Measurements from ENCODE around the gene MCOLN3.
A peak's percentile ranks its signal among the peaks of the same experiment; 100 is the strongest.
"Not testable (repeated sequence)": the region's sequence is repeated elsewhere in the genome, so short reads cannot be mapped to it uniquely, and the experiment has no call there.

The MCOLN3 gene

DNA sequence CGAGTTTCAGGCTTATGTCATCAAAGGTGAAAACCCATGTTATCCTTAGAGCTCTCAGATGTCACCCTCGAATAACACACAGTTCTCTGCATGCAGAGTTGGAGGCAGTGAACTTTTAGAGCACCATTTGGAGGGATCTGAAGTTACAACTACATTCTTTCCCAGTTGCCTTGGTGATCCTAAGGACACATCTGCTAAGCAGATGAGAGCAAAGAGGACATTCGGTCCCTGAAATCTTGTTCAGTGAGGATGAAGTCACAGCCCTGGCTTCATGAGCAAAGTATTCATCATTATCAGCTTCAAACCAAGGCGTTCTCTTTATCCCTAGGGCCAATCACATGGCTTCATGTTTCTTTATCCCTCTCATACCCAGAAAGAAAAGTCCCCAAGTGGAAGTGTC lies 28.3 kb downstream of the MCOLN3 start:
- H3K36me3 ChIP-seq (ENCODE audit: control insufficient read depth, insufficient read depth, low read length), result no peaks in the 10 kb centered on the region
- no peak overlapping the region for H3K9ac ChIP-seq (ENCODE audit: low read depth, low read length)
- H3K27me3 ChIP-seq (ENCODE audit: control insufficient read depth, insufficient read depth, low read length), result no peaks in the 10 kb centered on the region
- H3K9me3 ChIP-seq (ENCODE audit: control insufficient read depth, insufficient read depth, low read length), result no peaks in the 10 kb centered on the region
- H3K4me1 ChIP-seq (ENCODE audit: control insufficient read depth, insufficient read depth, low read length), result no peaks in the 10 kb centered on the region
- no peak overlapping the region for H3K27ac ChIP-seq (ENCODE audit: low read depth, low read length)
- no peak overlapping the region for H3K4me3 ChIP-seq (ENCODE audit: low read depth, low read length)

DNA sequence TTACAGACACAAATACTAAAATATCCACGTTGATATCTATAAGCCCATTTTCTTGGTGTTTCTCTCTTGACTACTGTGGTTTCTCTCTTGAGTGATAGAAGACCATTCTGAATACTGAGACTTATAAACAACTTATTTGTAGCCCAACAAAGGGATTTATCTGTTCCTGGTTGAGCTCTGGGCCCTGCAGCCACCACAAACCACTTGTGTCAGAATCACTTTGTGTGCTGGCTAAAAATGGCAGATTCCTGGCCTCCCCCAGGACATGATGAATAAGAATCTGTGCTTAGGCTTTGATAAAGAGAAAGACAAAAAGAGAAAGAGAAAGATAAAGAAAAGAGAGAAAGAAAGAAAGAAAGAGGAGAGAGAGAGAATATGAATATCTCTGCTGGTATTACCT lies 32.5 kb downstream of the MCOLN3 start:
- H3K27ac ChIP-seq (ENCODE audit: low read depth, low read length), result no peak overlapping the region
- H3K9ac ChIP-seq (ENCODE audit: low read depth, low read length), result no peak overlapping the region
- no peak overlapping the region for H3K4me3 ChIP-seq (ENCODE audit: low read depth, low read length)
- no peaks in the 10 kb centered on the region for H3K9me3 ChIP-seq (ENCODE audit: control insufficient read depth, insufficient read depth, low read length)
- no peaks in the 10 kb centered on the region for H3K36me3 ChIP-seq (ENCODE audit: control insufficient read depth, insufficient read depth, low read length)
- no peaks in the 10 kb centered on the region for H3K27me3 ChIP-seq (ENCODE audit: control insufficient read depth, insufficient read depth, low read length)
- no peaks in the 10 kb centered on the region for H3K4me1 ChIP-seq (ENCODE audit: control insufficient read depth, insufficient read depth, low read length)

DNA sequence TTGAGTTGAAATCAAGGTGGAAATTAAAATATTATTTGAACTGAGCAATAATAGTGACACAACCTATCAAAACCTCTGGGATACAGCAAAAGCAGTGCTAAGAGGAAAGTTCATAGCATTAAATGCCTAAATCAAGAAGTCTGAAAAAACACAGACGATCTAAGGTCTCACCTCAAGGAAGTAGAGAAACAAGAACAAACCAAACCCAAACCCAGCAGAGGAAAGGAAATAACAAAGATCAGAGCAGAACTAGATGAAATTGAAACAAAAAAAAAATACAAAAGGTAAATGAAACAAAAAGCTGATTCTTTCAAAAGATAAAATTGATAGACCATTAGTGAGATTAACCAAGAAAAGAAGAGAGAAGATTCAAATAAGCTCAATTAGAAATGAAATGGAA lies 42.7 kb downstream of the MCOLN3 start:
- not testable (repeated sequence) for H3K36me3 ChIP-seq (ENCODE audit: control insufficient read depth, insufficient read depth, low read length); H3K9ac ChIP-seq (ENCODE audit: low read depth, low read length); H3K9me3 ChIP-seq (ENCODE audit: control insufficient read depth, insufficient read depth, low read length); H3K27ac ChIP-seq (ENCODE audit: low read depth, low read length); H3K4me1 ChIP-seq (ENCODE audit: control insufficient read depth, insufficient read depth, low read length); H3K4me3 ChIP-seq (ENCODE audit: low read depth, low read length)
- peaks cover 16% of the 10 kb centered on the region for H3K27me3 ChIP-seq (ENCODE audit: control insufficient read depth, insufficient read depth, low read length)

DNA sequence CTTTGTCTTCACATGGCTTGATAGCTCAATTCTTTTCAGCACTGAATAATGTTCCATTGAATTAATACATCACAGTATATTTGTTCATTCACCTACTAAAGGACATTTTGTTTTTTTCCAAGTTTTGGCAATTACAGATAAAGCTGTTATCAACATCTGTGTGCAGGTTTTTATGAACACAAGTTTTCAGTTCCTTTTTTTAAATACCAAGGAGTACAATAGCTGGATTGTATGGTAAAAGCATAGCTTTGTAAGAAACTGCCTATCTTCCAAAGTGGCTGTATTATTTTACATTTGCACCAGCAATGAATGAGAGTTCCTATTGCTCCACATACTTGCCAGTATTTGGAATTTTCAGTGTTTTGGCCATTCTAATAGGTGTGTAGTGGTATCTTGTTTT lies 46.6 kb downstream of the MCOLN3 start:
- Histone ChIP-seq H3K4me1 (ENCODE audit: control insufficient read depth, insufficient read depth, low read length) (no peaks in the 10 kb centered on the region), H3K9me3 (ENCODE audit: control insufficient read depth, insufficient read depth, low read length) (no peaks in the 10 kb centered on the region), H3K27ac (ENCODE audit: low read depth, low read length) (no peak overlapping the region), H3K9ac (ENCODE audit: low read depth, low read length) (no peak overlapping the region), H3K36me3 (ENCODE audit: control insufficient read depth, insufficient read depth, low read length) (no peaks in the 10 kb centered on the region), H3K27me3 (ENCODE audit: control insufficient read depth, insufficient read depth, low read length) (peaks cover 53% of the 10 kb centered on the region), H3K4me3 (ENCODE audit: low read depth, low read length) (no peak overlapping the region)

DNA sequence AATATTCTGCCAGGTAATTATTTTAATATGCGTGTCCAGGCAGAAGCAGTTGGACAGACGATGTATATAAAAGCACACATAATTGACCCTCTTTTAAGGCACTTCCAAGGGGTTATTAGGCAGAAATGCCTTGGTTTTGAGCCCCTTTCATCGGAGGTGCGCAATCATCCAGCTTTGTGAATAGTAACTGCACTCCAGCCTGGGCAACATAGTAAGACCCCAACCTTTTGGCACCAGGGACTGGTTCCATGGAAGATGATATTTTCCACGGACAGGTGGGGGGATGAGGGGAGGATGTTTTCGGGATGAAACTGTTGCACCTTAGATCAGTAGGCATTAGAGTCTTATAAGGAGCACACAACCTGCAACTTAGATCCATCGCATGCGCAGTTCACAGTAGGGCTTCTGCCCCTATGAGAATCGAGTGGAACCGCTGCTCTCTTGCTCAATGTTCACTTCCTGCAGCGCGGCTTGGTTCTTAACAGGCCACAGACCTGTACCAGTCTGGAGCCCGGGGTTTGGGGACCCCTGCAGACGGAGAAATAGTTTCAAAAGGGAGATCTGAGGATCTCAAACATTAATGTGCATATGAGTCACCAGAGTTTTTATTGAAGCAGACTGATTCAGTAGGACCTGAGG lies 49.5 kb downstream of the MCOLN3 start:
- no peaks in the 10 kb centered on the region for H3K9me3 ChIP-seq (ENCODE audit: control insufficient read depth, insufficient read depth, low read length)
- H3K4me3 ChIP-seq (ENCODE audit: low read depth, low read length), result peak overlapping the region; percentile 58
- no peak overlapping the region for H3K9ac ChIP-seq (ENCODE audit: low read depth, low read length)
- H3K4me1 ChIP-seq (ENCODE audit: control insufficient read depth, insufficient read depth, low read length), result peaks cover 5% of the 10 kb centered on the region; the same call in 1 of the 2 replicates
- no peak overlapping the region for H3K27ac ChIP-seq (ENCODE audit: low read depth, low read length)
- peaks cover 78% of the 10 kb centered on the region for H3K27me3 ChIP-seq (ENCODE audit: control insufficient read depth, insufficient read depth, low read length)
- H3K36me3 ChIP-seq (ENCODE audit: control insufficient read depth, insufficient read depth, low read length), result no peaks in the 10 kb centered on the region

DNA sequence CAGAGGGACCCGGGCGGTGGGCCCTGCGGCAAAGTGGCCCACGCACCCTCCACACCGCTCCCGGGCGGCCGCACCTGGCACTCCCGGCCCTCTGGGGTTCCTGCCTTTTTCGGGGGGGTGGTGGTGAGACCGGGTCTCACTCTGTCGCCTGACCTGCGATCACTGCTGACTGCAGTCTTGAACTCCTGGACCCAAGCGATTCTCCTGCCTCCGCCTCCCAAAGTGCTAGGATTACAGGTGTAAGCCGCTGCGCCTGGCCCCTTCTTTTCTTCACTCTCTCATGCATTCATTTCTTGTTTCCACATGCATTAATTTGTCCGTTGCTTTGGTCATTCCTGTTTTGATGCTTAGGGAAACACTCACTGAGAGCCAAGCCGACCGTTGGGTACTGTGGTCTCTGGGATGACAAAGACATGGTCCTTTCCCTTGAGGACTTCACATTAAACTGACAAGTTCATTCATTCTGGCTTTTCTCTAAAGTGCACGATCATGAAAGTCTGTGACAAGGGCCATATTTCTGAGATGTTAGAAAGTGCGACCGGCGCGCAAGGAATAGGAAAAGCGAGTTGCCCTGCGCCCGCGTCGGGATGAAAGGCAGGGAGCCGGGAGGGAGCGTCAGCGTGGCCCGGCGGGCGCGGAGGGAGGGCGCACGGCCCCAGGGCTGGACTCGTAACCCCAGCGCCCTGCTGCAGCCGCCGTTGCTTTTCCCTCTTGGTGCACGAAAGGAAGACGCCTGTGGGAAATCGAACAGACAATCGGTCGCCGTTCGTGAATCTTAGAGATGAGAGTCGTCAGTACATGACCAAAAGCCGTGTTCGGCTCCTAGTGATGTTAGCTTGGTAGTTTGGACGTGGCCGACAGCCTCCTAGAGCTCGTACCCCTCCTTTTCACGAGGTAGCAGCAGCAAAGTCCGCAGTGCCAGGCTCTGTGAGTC lies 50.4 kb downstream of the MCOLN3 start:
- H3K27ac ChIP-seq (ENCODE audit: low read depth, low read length), result no peak overlapping the region
- no peak overlapping the region for H3K9ac ChIP-seq (ENCODE audit: low read depth, low read length)
- peaks cover 78% of the 10 kb centered on the region for H3K27me3 ChIP-seq (ENCODE audit: control insufficient read depth, insufficient read depth, low read length)
- H3K4me1 ChIP-seq (ENCODE audit: control insufficient read depth, insufficient read depth, low read length), result peaks cover 5% of the 10 kb centered on the region; the same call in 1 of the 2 replicates
- H3K9me3 ChIP-seq (ENCODE audit: control insufficient read depth, insufficient read depth, low read length), result no peaks in the 10 kb centered on the region
- H3K4me3 ChIP-seq (ENCODE audit: low read depth, low read length), result peak overlapping the region; percentile 58
- H3K36me3 ChIP-seq (ENCODE audit: control insufficient read depth, insufficient read depth, low read length), result no peaks in the 10 kb centered on the region

DNA sequence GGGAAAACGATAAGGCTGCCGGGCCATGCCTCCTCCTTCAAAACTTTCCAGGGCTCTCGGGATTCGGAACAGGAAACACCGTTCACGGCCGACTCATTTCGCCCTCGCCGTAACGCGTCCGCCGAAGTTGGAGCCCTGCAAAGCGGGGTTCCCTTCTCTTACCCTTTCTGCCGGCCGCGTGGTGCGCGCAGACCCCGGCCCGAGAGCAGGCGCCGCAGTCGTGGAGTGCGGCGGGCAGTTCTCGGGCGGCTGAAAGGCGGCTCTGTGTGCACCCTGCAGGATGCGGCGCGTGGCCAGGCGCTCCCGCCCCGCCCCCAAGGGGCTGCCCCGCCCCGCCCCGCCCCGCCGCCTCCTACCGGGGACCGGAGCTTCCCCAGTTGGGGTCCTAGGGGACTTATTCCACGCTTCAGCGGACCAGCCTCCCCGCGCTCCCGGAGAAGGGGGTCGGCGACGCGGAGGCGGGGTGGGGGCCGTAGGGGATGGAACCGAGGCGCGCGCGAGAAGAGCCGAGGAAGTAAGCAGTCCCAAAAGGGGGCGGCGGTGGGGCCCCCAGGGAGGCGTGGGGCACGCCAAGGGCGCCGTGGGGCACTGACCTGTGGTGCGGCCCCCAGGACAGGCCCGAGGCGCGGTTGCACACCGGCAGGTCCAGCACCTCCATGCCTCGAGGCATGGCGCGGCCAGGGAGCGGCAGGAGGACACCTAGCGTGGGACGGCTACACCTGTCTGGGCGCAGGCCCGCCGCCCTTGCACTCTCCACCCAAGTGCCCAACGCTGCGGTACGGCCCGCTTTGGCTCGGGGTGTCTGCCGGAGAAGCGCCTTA lies 51.2 kb downstream of the MCOLN3 start, which contains the start of gene MCOLN2:
TSS of gene MCOLN2 (minus strand) at position 268 of the 821 bp plus-strand sequence. CDS start at position 27, 241 bp downstream.
- Histone ChIP-seq H3K27ac (ENCODE audit: low read depth, low read length) (no peak within 1 kb of the TSS), H3K27me3 (ENCODE audit: control insufficient read depth, insufficient read depth, low read length) (peaks cover 76% of the 10 kb centered on the region), H3K9ac (ENCODE audit: low read depth, low read length) (peak within 1 kb of the TSS; percentile 43; the same call in 1 of the 2 replicates), H3K9me3 (ENCODE audit: control insufficient read depth, insufficient read depth, low read length) (no peaks in the 10 kb centered on the region), H3K4me1 (ENCODE audit: control insufficient read depth, insufficient read depth, low read length) (peaks cover 5% of the 10 kb centered on the region; the same call in 1 of the 2 replicates), H3K4me3 (ENCODE audit: low read depth, low read length) (peak within 1 kb of the TSS; percentile 58), H3K36me3 (ENCODE audit: control insufficient read depth, insufficient read depth, low read length) (no peaks in the 10 kb centered on the region)

DNA sequence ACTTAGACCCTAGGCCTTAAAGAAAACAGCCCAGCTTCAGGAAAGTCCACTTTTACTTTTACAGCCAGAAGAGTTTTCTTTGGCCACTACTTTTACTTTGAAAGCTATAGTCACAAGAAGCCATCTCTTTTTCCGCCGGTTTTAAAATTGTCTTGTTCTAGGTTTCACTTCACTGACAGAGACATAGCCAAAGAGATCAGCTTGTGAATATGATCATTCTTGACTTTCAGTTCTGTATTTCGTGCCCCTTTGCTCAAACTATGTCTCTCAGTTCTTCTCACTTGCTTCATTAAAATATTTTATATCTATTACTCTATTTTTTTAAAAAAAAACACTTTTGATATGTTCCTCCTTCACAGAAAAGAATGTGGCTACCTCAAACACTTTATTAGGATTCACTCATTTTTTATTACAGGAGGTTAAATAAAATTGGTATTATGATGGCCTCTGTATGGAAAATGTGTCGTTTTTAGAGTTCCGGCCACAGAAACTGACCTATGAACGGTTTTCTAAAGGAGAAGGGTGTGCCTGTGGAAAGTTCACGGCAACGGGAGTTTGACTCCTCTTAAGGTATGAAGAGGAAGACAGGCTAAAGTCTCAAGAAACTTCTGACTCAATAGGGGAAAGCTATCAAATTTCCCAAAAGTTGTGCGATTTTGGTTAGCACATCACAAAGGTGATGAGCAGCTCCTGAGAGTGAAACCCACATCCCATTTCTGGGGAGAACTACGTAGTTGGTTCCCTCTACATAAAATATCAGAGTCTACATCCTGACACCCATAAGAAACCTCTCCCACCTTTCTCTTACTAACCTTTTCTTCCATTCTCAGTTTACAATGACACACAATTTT lies 52.6 kb downstream of the MCOLN3 start:
- H3K9ac ChIP-seq (ENCODE audit: low read depth, low read length), result no peak overlapping the region
- H3K27ac ChIP-seq (ENCODE audit: low read depth, low read length), result no peak overlapping the region
- peaks cover 5% of the 10 kb centered on the region; the same call in 1 of the 2 replicates for H3K4me1 ChIP-seq (ENCODE audit: control insufficient read depth, insufficient read depth, low read length)
- H3K27me3 ChIP-seq (ENCODE audit: control insufficient read depth, insufficient read depth, low read length), result peaks cover 63% of the 10 kb centered on the region
- peak overlapping the region; percentile 58; the same call in 1 of the 2 replicates for H3K4me3 ChIP-seq (ENCODE audit: low read depth, low read length)
- no peaks in the 10 kb centered on the region for H3K9me3 ChIP-seq (ENCODE audit: control insufficient read depth, insufficient read depth, low read length)
- no peaks in the 10 kb centered on the region for H3K36me3 ChIP-seq (ENCODE audit: control insufficient read depth, insufficient read depth, low read length)

DNA sequence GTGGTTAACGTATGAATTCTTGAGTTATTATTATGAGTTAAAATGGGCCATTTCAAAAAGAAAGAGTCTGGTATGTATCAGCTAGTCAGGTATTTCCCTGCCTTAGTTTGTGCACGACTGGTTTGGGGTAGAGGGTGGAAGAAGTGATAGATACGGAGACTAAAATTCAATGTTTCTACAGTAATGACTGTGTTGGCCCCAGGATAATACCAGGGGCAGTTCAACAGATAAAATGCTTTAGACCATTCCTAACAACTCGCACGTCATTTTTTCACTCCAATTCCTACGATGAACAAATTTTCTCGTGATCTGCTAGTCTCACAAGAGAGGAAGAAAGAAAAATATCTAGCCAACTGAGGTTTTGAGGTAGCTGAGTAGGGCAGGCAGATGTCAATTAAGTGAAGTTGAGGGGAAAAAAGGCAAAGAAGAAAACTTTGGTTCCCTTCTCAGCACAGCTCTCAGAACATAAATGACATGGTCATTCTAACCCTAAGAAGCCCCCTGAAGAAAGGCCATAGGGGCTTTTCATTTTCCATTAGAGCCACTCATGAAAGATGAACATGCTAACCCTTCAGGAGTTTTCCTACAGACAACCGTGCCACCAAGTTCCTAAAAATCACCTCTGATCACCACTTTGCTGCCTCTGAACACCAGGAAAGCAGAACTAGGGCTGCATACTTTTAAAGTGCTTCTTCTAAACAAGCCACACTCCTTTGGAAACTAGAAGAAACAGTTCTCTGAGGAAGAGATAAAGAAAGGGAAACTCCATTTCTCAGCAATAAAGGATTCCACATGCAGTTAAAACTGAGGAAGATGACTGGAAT lies 57.0 kb downstream of the MCOLN3 start:
- H3K9ac ChIP-seq (ENCODE audit: low read depth, low read length), result no peak overlapping the region
- no peaks in the 10 kb centered on the region for H3K9me3 ChIP-seq (ENCODE audit: control insufficient read depth, insufficient read depth, low read length)
- peaks cover 5% of the 10 kb centered on the region; the same call in 1 of the 2 replicates for H3K4me1 ChIP-seq (ENCODE audit: control insufficient read depth, insufficient read depth, low read length)
- no peaks in the 10 kb centered on the region for H3K36me3 ChIP-seq (ENCODE audit: control insufficient read depth, insufficient read depth, low read length)
- no peak overlapping the region for H3K4me3 ChIP-seq (ENCODE audit: low read depth, low read length)
- H3K27ac ChIP-seq (ENCODE audit: low read depth, low read length), result no peak overlapping the region
- H3K27me3 ChIP-seq (ENCODE audit: control insufficient read depth, insufficient read depth, low read length), result peaks cover 21% of the 10 kb centered on the region

All from HUES48 (cell line).